Liver (tissue), 9 donors: ENCODE data around the gene MAP3K10. TPM values are rescaled to one million over a fixed set of nuclear protein-coding genes. Genes with fewer than 3 reads are reported as not detected.

Source experiments
- DNase-seq: peaks from one replicate; pipeline ENCODE4 v3.0.0-alpha.2; 2017; ENCODE audit warnings: low spot score
- H3K27ac ChIP-seq, 2 donors: one replicate each; pipeline ENCODE4 v1.7.0; 2013; ENCODE audit warnings: inconsistent platforms in 2 of 2, low read length in 2 of 2, control low read depth in 1 of 2, low read depth in 1 of 2, mild to moderate bottlenecking in 1 of 2
- H3K27me3 ChIP-seq, 4 donors: one replicate each; pipeline versions ENCODE4 v1.6.1 to v1.7.0; 2013; ENCODE audit warnings: low read length in 3 of 4, inconsistent platforms in 1 of 4, mild to moderate bottlenecking in 1 of 4, moderate library complexity in 1 of 4; ENCODE audit not compliant: control insufficient read depth in 4 of 4, insufficient read depth in 4 of 4
- H3K36me3 ChIP-seq, 4 donors: one replicate each; pipeline versions ENCODE4 v1.6.1 to v1.7.0; 2013; ENCODE audit warnings: low read length in 3 of 4, mild to moderate bottlenecking in 3 of 4, low read depth in 1 of 4, moderate library complexity in 1 of 4; ENCODE audit not compliant: control insufficient read depth in 4 of 4, insufficient read depth in 3 of 4
- H3K4me1 ChIP-seq, 4 donors: one replicate each; pipeline versions ENCODE4 v1.6.1 to v1.7.0; 2013; ENCODE audit warnings: low read length in 3 of 4, mild to moderate bottlenecking in 3 of 4, moderate library complexity in 1 of 4; ENCODE audit not compliant: control insufficient read depth in 4 of 4, insufficient read depth in 4 of 4
- H3K4me3 ChIP-seq, 3 donors: one replicate each; pipeline versions ENCODE4 v1.6.1 to v1.7.0; 2013; ENCODE audit warnings: low read length in 3 of 3, control low read depth in 1 of 3, low read depth in 1 of 3, mild to moderate bottlenecking in 1 of 3
- H3K9ac ChIP-seq, 2 donors: one replicate each; pipeline ENCODE4 v1.7.0; 2013; ENCODE audit warnings: low read length in 2 of 2, mild to moderate bottlenecking in 2 of 2, moderate library complexity in 2 of 2, control low read depth in 1 of 2, low read depth in 1 of 2
- H3K9me3 ChIP-seq, 4 donors: one replicate each; pipeline versions ENCODE4 v1.6.1 to v1.7.0; 2013; ENCODE audit warnings: low read length in 3 of 4; ENCODE audit not compliant: control insufficient read depth in 4 of 4
- FOXA2 ChIP-seq: IDR thresholded peaks from 2 replicates; pipeline ENCODE4 v1.6.1; 2016; ENCODE audit warnings: antibody characterized with exemption
- GABPA ChIP-seq, 2 donors: IDR thresholded peaks in 1 of 2; conservative IDR thresholded peaks in 1 of 2; 2 replicates each; pipeline ENCODE4 v1.6.1; 2016; ENCODE audit warnings: antibody characterized with exemption in 2 of 2, mild to moderate bottlenecking in 1 of 2, moderate library complexity in 1 of 2
- HNF4A ChIP-seq, 2 donors: conservative IDR thresholded peaks; 2 replicates each; pipeline ENCODE4 v1.6.1; 2016; ENCODE audit warnings: antibody characterized with exemption in 2 of 2, mild to moderate bottlenecking in 2 of 2
- HNF4G ChIP-seq: IDR thresholded peaks from 2 replicates; pipeline ENCODE4 v1.6.1; 2016; ENCODE audit warnings: antibody characterized with exemption
- JUND ChIP-seq, 2 donors: IDR thresholded peaks; 2 replicates each; pipeline ENCODE4 v1.6.1; 2016; ENCODE audit warnings: antibody characterized with exemption in 2 of 2
- RAD21 ChIP-seq, 2 donors: IDR thresholded peaks; 2 replicates each; pipeline ENCODE4 v1.6.1; 2016; ENCODE audit warnings: antibody characterized with exemption in 2 of 2, mild to moderate bottlenecking in 2 of 2
- REST ChIP-seq: IDR thresholded peaks from 2 replicates; pipeline ENCODE4 v1.6.1; 2016; ENCODE audit warnings: antibody characterized with exemption, mild to moderate bottlenecking
- SP1 ChIP-seq: IDR thresholded peaks from 2 replicates; pipeline ENCODE4 v1.6.1; 2018; ENCODE audit warnings: antibody characterized with exemption, mild to moderate bottlenecking
- TAF1 ChIP-seq: conservative IDR thresholded peaks from 2 replicates; pipeline ENCODE4 v1.6.1; 2016; ENCODE audit warnings: antibody characterized with exemption, mild to moderate bottlenecking
- YY1 ChIP-seq: IDR thresholded peaks from 2 replicates; pipeline ENCODE4 v1.6.1; 2016; ENCODE audit warnings: antibody characterized with exemption, mild to moderate bottlenecking
- ZBTB33 ChIP-seq: IDR thresholded peaks from 2 replicates; pipeline ENCODE4 v1.6.1; 2016; ENCODE audit warnings: antibody characterized with exemption
- WGBS: extraction: QIAGEN DNeasy Blood & Tissue Kit; methylation state at CpG from one replicate; pipeline ENCODE4 v1.1.7; 2013; 5-methylcytosine and 5-hydroxymethylcytosine counted together
- polyA plus RNA-seq, 2 donors: library from polyadenylated mRNA; stranded (reverse) in 1 of 2; unstranded in 1 of 2; fragments of 200-250 nt in 1 of 2; fragments of >200 nt in 1 of 2; fragmentation: Nextera tagmentation in 1 of 2; extraction: Ambion mirVana in 1 of 2; gene quantifications; one replicate each; pipeline versions ENCODE4 v1.2.1 to v1.2.3, GENCODE V29; 2013 to 2015
- total RNA-seq, 2 donors: library from RNA; depleted of rRNA; stranded (reverse); fragments of >200 nt; gene quantifications; one replicate each; pipeline ENCODE4 v1.2.3, GENCODE V29; 2014
- TF ChIP-seq, protein P1 (sequence below): IDR thresholded peaks from 2 replicates; pipeline ENCODE4 v1.6.1; 2016; ENCODE audit warnings: antibody characterized with exemption
- donor health status: healthy.
- donor health status: healthy.
- donor health status: healthy.
- donor health status: healthy.
- donor health status: healthy.

Gene MAP3K10
- total and polyA plus RNA-seq, 4 donors: 0.65 to 3.9 (median 2.1) TPM

GRCh38 chr19:40228863-40229262 is 37.6 kb downstream of the MAP3K10 start:
- 95% methylated on average over 5 of the region's 5 CpGs for whole genome bisulfite sequencing
- Histone ChIP-seq H3K9ac (no peak overlapping the region), H3K27ac (no peak overlapping the region), H3K9me3 (no peaks in the 10 kb centered on the region), H3K27me3 (no peaks in the 10 kb centered on the region), H3K4me3 (no peak overlapping the region), H3K4me1 (peaks cover 10 to 32% (median 27%) of the 10 kb centered on the region in 4 donors), H3K36me3 (peaks cover 0 to 9% (median 4%) of the 10 kb centered on the region in 4 donors)
- TF ChIP-seq HNF4G (no peak), HNF4A (conservative IDR thresholded peaks at IDR 0.05) (no peak), REST (no peak), YY1 (no peak)
- no peak for DNase-seq

- Histone ChIP-seq H3K4me3 (no peak overlapping the region), H3K4me1 (peaks cover 10 to 32% (median 27%) of the 10 kb centered on the region in 4 donors), H3K9ac (no peak overlapping the region), H3K9me3 (no peaks in the 10 kb centered on the region), H3K36me3 (peaks cover 0 to 9% (median 5%) of the 10 kb centered on the region in 4 donors), H3K27ac (no peak overlapping the region), H3K27me3 (no peaks in the 10 kb centered on the region)
- 52% methylated on average over 3 of the region's 3 CpGs for WGBS
- TF ChIP-seq, protein P1, sequence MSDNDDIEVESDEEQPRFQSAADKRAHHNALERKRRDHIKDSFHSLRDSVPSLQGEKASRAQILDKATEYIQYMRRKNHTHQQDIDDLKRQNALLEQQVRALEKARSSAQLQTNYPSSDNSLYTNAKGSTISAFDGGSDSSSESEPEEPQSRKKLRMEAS: no peak
- TF ChIP-seq JUND (IDR thresholded peaks at IDR 0.05) (no peak), SP1 (no peak), TAF1 (no peak), ZBTB33 (no peak), HNF4G (no peak), FOXA2 (no peak), GABPA (IDR thresholded peaks at IDR 0.05 in 1 of 2, conservative IDR thresholded peaks at IDR 0.05 in 1 of 2) (no peak)
- DNase-seq: no peak
Measured at GRCh38 chr19:40229484-40229883, 38.3 kb downstream of the MAP3K10 start.

DNA sequence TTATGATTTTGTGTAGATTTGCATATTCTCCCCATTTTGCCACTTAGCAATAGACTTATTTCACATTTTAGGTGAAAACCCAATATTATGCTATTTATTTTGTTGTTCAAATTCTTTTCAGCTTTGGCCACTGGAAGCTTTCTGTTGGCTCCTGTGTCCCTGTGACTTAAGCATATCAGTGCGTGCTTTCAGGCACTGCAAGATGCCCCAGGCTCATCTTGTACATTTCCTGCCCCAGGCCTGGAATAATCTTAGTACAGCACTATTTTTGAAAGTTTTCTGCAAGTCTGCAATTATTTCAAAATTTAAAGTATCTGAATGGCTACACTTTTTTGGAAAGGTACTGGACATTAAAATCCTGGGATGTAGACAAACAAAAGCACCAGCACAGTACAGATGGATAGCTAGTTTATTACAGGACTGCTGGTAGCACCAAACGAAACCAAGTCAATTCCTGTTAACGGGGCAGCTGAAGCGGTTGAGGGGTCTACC is 38.7 kb downstream of the MAP3K10 start:
- no peak overlapping the region for H3K4me3 ChIP-seq
- no peak for DNase-seq
- no peaks in the 10 kb centered on the region for H3K9me3 ChIP-seq
- H3K4me1 ChIP-seq: peaks cover 10 to 32% (median 27%) of the 10 kb centered on the region in 4 donors
- no peak overlapping the region for H3K27ac ChIP-seq
- H3K27me3 ChIP-seq: no peaks in the 10 kb centered on the region
- H3K9ac ChIP-seq: no peak overlapping the region
- peaks cover under 1 to 13% (median 9%) of the 10 kb centered on the region in 4 donors for H3K36me3 ChIP-seq
- 88% methylated on average over 4 of the region's 4 CpGs for WGBS
- TF ChIP-seq RAD21 (IDR thresholded peaks at IDR 0.05) (no peak), REST (no peak), HNF4A (conservative IDR thresholded peaks at IDR 0.05) (no peak), HNF4G (no peak)
- TF ChIP-seq, protein P1: no peak
